ENCODE results near the gene YOD1.

- TF ChIP-seq GATA2 (IDR thresholded peaks at IDR 0.05; ENCODE audit: low read depth, low read length) (no peak), GATA3 (IDR thresholded peaks at IDR 0.05; ENCODE audit: low read depth, low read length) (no peak)
These were observed 16.7 kb upstream of the YOD1 start for GRCh38 chr1:207067665-207068064.

Measured in SH-SY5Y (cell line).